Activated CD4-positive, alpha-beta T cell treated with anti-CD3 and anti-CD28 coated beads for 48 hours (primary cell): ENCODE data around the gene WDR74.
"Not testable (repeated sequence)": the region's sequence is repeated elsewhere in the genome, so short reads cannot be mapped to it uniquely, and the experiment has no call there.

Experiments used
- DNase-seq: peaks from one replicate; pipeline ENCODE4 v3.0.0-alpha.2; 2020

The WDR74 gene

GRCh38 chr11:62840721-62841360 is 1.5 kb upstream of the WDR74 start:
- peak; percentile 91 for DNase-seq

- no peak for DNase-seq
Measured at GRCh38 chr11:62835336-62835735, 4.1 kb downstream of the WDR74 start.

- peak; percentile 25 for DNase-seq
Measured at GRCh38 chr11:62832336-62833234, 6.8 kb downstream of the WDR74 start, which contains the start of gene TEX54. TSS of gene TEX54 (minus strand) at chr11:62832841.

GRCh38 chr11:62831520-62832335 is 7.7 kb downstream of the WDR74 start, which contains the start of gene STX5:
TSS of gene STX5 (minus strand) at chr11:62832051. CDS start at chr11:62831243, 808 bp downstream.
- DNase-seq, result peak; percentile 100

- DNase-seq, result no peak
Measured at GRCh38 chr11:62830904-62831519, 8.4 kb downstream of the WDR74 start.

- not testable (repeated sequence) for DNase-seq
Measured at GRCh38 chr11:62828130-62828529, 11.3 kb downstream of the WDR74 start.

GRCh38 chr11:62823677-62824076 is 15.7 kb downstream of the WDR74 start:
- no peak for DNase-seq

GRCh38 chr11:62817129-62817528 is 22.3 kb downstream of the WDR74 start:
- DNase-seq, result no peak

GRCh38 chr11:62816557-62816956 is 22.8 kb downstream of the WDR74 start:
- DNase-seq, result no peak

GRCh38 chr11:62811659-62812058 is 27.7 kb downstream of the WDR74 start:
- DNase-seq, result no peak

- DNase-seq, result no peak
Measured at GRCh38 chr11:62810748-62811147, 28.6 kb downstream of the WDR74 start.

GRCh38 chr11:62806611-62807121 is 32.7 kb downstream of the WDR74 start:
- DNase-seq, result no peak

GRCh38 chr11:62805961-62806441 is 33.4 kb downstream of the WDR74 start:
- peak; percentile 32 for DNase-seq

GRCh38 chr11:62805076-62805892 is 34.1 kb downstream of the WDR74 start, which contains the start of gene NXF1:
TSS of gene NXF1 (minus strand) at chr11:62805440. CDS start at chr11:62805356, 84 bp downstream.
- DNase-seq, result peak; percentile 97

GRCh38 chr11:62804310-62805075 is 34.9 kb downstream of the WDR74 start:
- DNase-seq, result no peak

- DNase-seq, result no peak
Measured at GRCh38 chr11:62801071-62801470, 38.3 kb downstream of the WDR74 start.

GRCh38 chr11:62799486-62799885 is 39.9 kb downstream of the WDR74 start:
- DNase-seq, result no peak

- DNase-seq, result no peak
Measured at GRCh38 chr11:62796281-62796680, 43.1 kb downstream of the WDR74 start.

GRCh38 chr11:62794201-62794775 is 45.1 kb downstream of the WDR74 start:
- no peak for DNase-seq

GRCh38 chr11:62792202-62792575 is 47.2 kb downstream of the WDR74 start:
- DNase-seq, result no peak
